Measurements from ENCODE around the gene RBM10. TPM values are rescaled to one million over a fixed set of nuclear protein-coding genes. Genes with fewer than 3 reads are reported as not detected.

RBM10 gene
- total and polyA plus RNA-seq, 2 donors (not counting 3 experiments of a cell fraction or from before 2014, with no cell fraction given): 37.3 to 51.5 TPM

- Histone ChIP-seq H2AFZ (ENCODE audit: low read depth, low read length) (peak overlapping the region; percentile 98), H3K79me2 (ENCODE audit: control insufficient read depth, insufficient read depth, low read length) (no peaks in the 10 kb centered on the region), H3K4me1 (ENCODE audit: control insufficient read depth, extremely low read depth, insufficient read depth, low read length) (no peaks in the 10 kb centered on the region), H3K27ac (ENCODE audit: insufficient read depth, low read depth, low read length) (peak overlapping the region; percentile 71), H3K9me1 (replicated peaks; ENCODE audit: control insufficient read depth, extremely low read depth, insufficient read depth, low read length) (no peaks in the 10 kb centered on the region), H4K20me1 (replicated peaks; ENCODE audit: control insufficient read depth, extremely low read depth, insufficient read depth, low read length) (no peaks in the 10 kb centered on the region), H3K9me3 (replicated peaks; ENCODE audit: control insufficient read depth, insufficient read depth, low read length) (no peaks in the 10 kb centered on the region), H3K36me3 (ENCODE audit: control insufficient read depth in 2 of 2, extremely low read depth in 1 of 2, insufficient read depth in 2 of 2, low read length in 2 of 2) (no peaks in the 10 kb centered on the region), H3K4me3 (replicated peaks in 1 of 3; ENCODE audit: insufficient read depth in 1 of 3, low read depth in 1 of 3, low read length in 3 of 3) (peak overlapping the region; percentile 62 to 91 (median 82)), H3K4me2 (ENCODE audit: insufficient read depth, low read length) (peak overlapping the region; percentile 92), H3K9ac (replicated peaks; ENCODE audit: extremely low read depth, insufficient read depth, low read length) (peak overlapping the region; percentile 70), H3K27me3 (ENCODE audit: control insufficient read depth in 2 of 2, insufficient read depth in 2 of 2, low read length in 2 of 2) (no peaks in the 10 kb centered on the region)
- ChIA-PET CTCF (interaction anchor here (0.7 to 1.1 kb wide), 2 partner anchors 15 to 94 kb away, joined by 3 to 5 read pairs; partner anchors contain the start of genes NDUFB11 and RBM10), POLR2A (no interaction called here)
- FAIRE-seq: peak; percentile 100
- BruUV-seq (replicated peaks): TSS peak; percentile 72
- dilution Hi-C loops (cut with MboI; ENCODE audit: extremely low pct_ligation_motif_present, low sequenced_read_pairs) (no loop called here), intact Hi-C loops (cut with micrococcal nuclease) (loop anchor here (1.0 kb wide), 1 partner anchor 16 kb away; the partner anchor contains the start of gene RBM10)
- TF ChIP-seq POLR2A (IDR thresholded peaks at IDR 0.05; ENCODE audit: low read depth, low read length) (peak; percentile 71), JUN (IDR thresholded peaks at IDR 0.05; ENCODE audit: borderline replicate concordance, insufficient read depth, insufficient read length, low read depth) (no peak), POLR2AphosphoS5 (IDR thresholded peaks at IDR 0.05; ENCODE audit: insufficient read depth, low read depth, low read length) (peak; percentile 50)
- peak; percentile 97 for DNase-seq (ENCODE audit: low read depth, low spot score)
These were observed 15.7 kb upstream of the RBM10 start for GRCh38 chrX:47129157-47129898.

- dilution Hi-C loops (cut with MboI; ENCODE audit: extremely low pct_ligation_motif_present, low sequenced_read_pairs): no loop called here
- H3K9ac ChIP-seq (replicated peaks; ENCODE audit: extremely low read depth, insufficient read depth, low read length): peak overlapping the region; percentile 70
- ChIA-PET POLR2A (no interaction called here), CTCF (interaction anchor here (0.7 to 1.1 kb wide), 2 partner anchors 15 to 95 kb away, joined by 3 to 5 read pairs; partner anchors contain the start of genes NDUFB11 and RBM10)
- BruUV-seq (replicated peaks): no TSS peak
- peak; percentile 5 for DNase-seq (ENCODE audit: low read depth, low spot score)
- H2AFZ ChIP-seq (ENCODE audit: low read depth, low read length): peak overlapping the region; percentile 38
- intact Hi-C loops (cut with micrococcal nuclease): loop anchor here (1.0 kb wide), 1 partner anchor 15 kb away; the partner anchor contains the start of gene RBM10
- peak overlapping the region; percentile 23 to 91 (median 62) for H3K4me3 ChIP-seq (replicated peaks in 1 of 3; ENCODE audit: insufficient read depth in 1 of 3, low read depth in 1 of 3, low read length in 3 of 3)
- H3K4me2 ChIP-seq (ENCODE audit: insufficient read depth, low read length): peak overlapping the region; percentile 82
- FAIRE-seq: no peak
- peak overlapping the region; percentile 29 for H3K27ac ChIP-seq (ENCODE audit: insufficient read depth, low read depth, low read length)
- H3K27me3 ChIP-seq (ENCODE audit: control insufficient read depth in 2 of 2, insufficient read depth in 2 of 2, low read length in 2 of 2): no peaks in the 10 kb centered on the region
- H3K9me1 ChIP-seq (replicated peaks; ENCODE audit: control insufficient read depth, extremely low read depth, insufficient read depth, low read length): no peaks in the 10 kb centered on the region
- TF ChIP-seq POLR2AphosphoS5 (IDR thresholded peaks at IDR 0.05; ENCODE audit: insufficient read depth, low read depth, low read length) (no peak), CTCF (IDR thresholded peaks at IDR 0.05; ENCODE audit: extremely low read depth in 1 of 2, insufficient read depth in 1 of 2, low read depth in 1 of 2, low read length in 2 of 2) (no peak), MYC (IDR thresholded peaks at IDR 0.05; ENCODE audit: low read depth, low read length) (no peak), GATA2 (IDR thresholded peaks at IDR 0.05; ENCODE audit: insufficient read depth, insufficient read length, low read depth, low read length) (no peak), MAX (IDR thresholded peaks at IDR 0.05; ENCODE audit: insufficient read depth, insufficient read length) (no peak), POLR2A (IDR thresholded peaks at IDR 0.05; ENCODE audit: low read depth, low read length) (no peak), JUN (IDR thresholded peaks at IDR 0.05; ENCODE audit: borderline replicate concordance, insufficient read depth, insufficient read length, low read depth) (no peak), FOS (IDR thresholded peaks at IDR 0.05; ENCODE audit: borderline replicate concordance, insufficient read depth, low read length) (no peak), EZH2 (IDR thresholded peaks at IDR 0.05; ENCODE audit: borderline replicate concordance, low read depth, low read length, severe bottlenecking) (no peak)
- no peaks in the 10 kb centered on the region for H4K20me1 ChIP-seq (replicated peaks; ENCODE audit: control insufficient read depth, extremely low read depth, insufficient read depth, low read length)
- no peaks in the 10 kb centered on the region for H3K4me1 ChIP-seq (ENCODE audit: control insufficient read depth, extremely low read depth, insufficient read depth, low read length)
- no peaks in the 10 kb centered on the region for H3K36me3 ChIP-seq (ENCODE audit: control insufficient read depth in 2 of 2, extremely low read depth in 1 of 2, insufficient read depth in 2 of 2, low read length in 2 of 2)
- no peaks in the 10 kb centered on the region for H3K79me2 ChIP-seq (ENCODE audit: control insufficient read depth, insufficient read depth, low read length)
- H3K9me3 ChIP-seq (replicated peaks; ENCODE audit: control insufficient read depth, insufficient read depth, low read length): no peaks in the 10 kb centered on the region
These were observed 15.1 kb upstream of the RBM10 start for GRCh38 chrX:47129899-47130358.

All from endothelial cell of umbilical vein (primary cell).